ENCODE results near the gene MAPK11.

- TF ChIP-seq, protein P1, sequence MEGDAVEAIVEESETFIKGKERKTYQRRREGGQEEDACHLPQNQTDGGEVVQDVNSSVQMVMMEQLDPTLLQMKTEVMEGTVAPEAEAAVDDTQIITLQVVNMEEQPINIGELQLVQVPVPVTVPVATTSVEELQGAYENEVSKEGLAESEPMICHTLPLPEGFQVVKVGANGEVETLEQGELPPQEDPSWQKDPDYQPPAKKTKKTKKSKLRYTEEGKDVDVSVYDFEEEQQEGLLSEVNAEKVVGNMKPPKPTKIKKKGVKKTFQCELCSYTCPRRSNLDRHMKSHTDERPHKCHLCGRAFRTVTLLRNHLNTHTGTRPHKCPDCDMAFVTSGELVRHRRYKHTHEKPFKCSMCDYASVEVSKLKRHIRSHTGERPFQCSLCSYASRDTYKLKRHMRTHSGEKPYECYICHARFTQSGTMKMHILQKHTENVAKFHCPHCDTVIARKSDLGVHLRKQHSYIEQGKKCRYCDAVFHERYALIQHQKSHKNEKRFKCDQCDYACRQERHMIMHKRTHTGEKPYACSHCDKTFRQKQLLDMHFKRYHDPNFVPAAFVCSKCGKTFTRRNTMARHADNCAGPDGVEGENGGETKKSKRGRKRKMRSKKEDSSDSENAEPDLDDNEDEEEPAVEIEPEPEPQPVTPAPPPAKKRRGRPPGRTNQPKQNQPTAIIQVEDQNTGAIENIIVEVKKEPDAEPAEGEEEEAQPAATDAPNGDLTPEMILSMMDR (conservative IDR thresholded peaks at IDR 0.05): peak; percentile 91
- TF ChIP-seq EZH2 (IDR thresholded peaks at IDR 0.05; ENCODE audit: low read depth): no peak
These were observed 17.8 kb downstream of the MAPK11 start for GRCh38 chr22:50252082-50253045.

Measured in PC-9 (cell line).